NCI-H1417 treated with DMSO at 0.1 percent for 48 hours (cell line): Measurements from ENCODE around the gene CYP4Z1.
"Not testable (repeated sequence)": the region's sequence is repeated elsewhere in the genome, so short reads cannot be mapped to it uniquely, and the experiment has no call there.

Source experiments
- DNase-seq: peaks from one replicate; lab custom pipeline; 2025; lab: John Stamatoyannopoulos, UW

CYP4Z1 gene

GRCh38 chr1:47067097-47067594 lies at the start of gene CYP4Z1:
Gene CYP4Z1, plus strand, starts transcription at chr1:47067231. Its CDS starts 260 bp downstream, at chr1:47067491.
- DNase-seq, result no peak

GRCh38 chr1:47021070-47021469 lies 46.0 kb upstream of the CYP4Z1 start:
- no peak for DNase-seq

- DNase-seq, result no peak
These were observed 43.5 kb upstream of the CYP4Z1 start, which contains the start of gene CYP4X1 for GRCh38 chr1:47023268-47024140. Gene CYP4X1, plus strand, starts transcription at chr1:47023669. Its CDS starts 149 bp downstream, at chr1:47023818.

GRCh38 chr1:47024141-47024801 lies 42.8 kb upstream of the CYP4Z1 start:
- no peak for DNase-seq

GRCh38 chr1:47030170-47030805 lies 36.7 kb upstream of the CYP4Z1 start:
- no peak for DNase-seq

GRCh38 chr1:47031059-47031458 lies 36.0 kb upstream of the CYP4Z1 start:
- no peak for DNase-seq

GRCh38 chr1:47031585-47031984 lies 35.4 kb upstream of the CYP4Z1 start:
- DNase-seq, result no peak

GRCh38 chr1:47036764-47037163 lies 30.3 kb upstream of the CYP4Z1 start:
- no peak for DNase-seq

GRCh38 chr1:47059376-47059775 lies 7.7 kb upstream of the CYP4Z1 start:
- no peak for DNase-seq

GRCh38 chr1:47069080-47069479 lies 2.0 kb downstream of the CYP4Z1 start:
- not testable (repeated sequence) for DNase-seq

- not testable (repeated sequence) for DNase-seq
These were observed 2.5 kb downstream of the CYP4Z1 start for GRCh38 chr1:47069509-47069908.

- not testable (repeated sequence) for DNase-seq
These were observed 22.3 kb downstream of the CYP4Z1 start for GRCh38 chr1:47089356-47089755.

- not testable (repeated sequence) for DNase-seq
These were observed 24.4 kb downstream of the CYP4Z1 start for GRCh38 chr1:47091476-47091875.

GRCh38 chr1:47104816-47105215 lies 37.8 kb downstream of the CYP4Z1 start:
- DNase-seq, result no peak

GRCh38 chr1:47106792-47107191 lies 39.8 kb downstream of the CYP4Z1 start:
- no peak for DNase-seq

- DNase-seq, result not testable (repeated sequence)
These were observed 41.0 kb downstream of the CYP4Z1 start for GRCh38 chr1:47107851-47108574.

GRCh38 chr1:47109482-47109881 lies 42.5 kb downstream of the CYP4Z1 start:
- not testable (repeated sequence) for DNase-seq

GRCh38 chr1:47113178-47113577 lies 46.1 kb downstream of the CYP4Z1 start:
- DNase-seq, result no peak

GRCh38 chr1:47121039-47121438 lies 54.0 kb downstream of the CYP4Z1 start:
- DNase-seq, result not testable (repeated sequence)

GRCh38 chr1:47124834-47125233 lies 57.8 kb downstream of the CYP4Z1 start:
- DNase-seq, result not testable (repeated sequence)

- not testable (repeated sequence) for DNase-seq
These were observed 60.0 kb downstream of the CYP4Z1 start for GRCh38 chr1:47126997-47127396.

- no peak for DNase-seq
These were observed 61.2 kb downstream of the CYP4Z1 start for GRCh38 chr1:47128221-47128620.
